Measurements from ENCODE around the gene RNF169.
"Not testable (repeated sequence)": the region's sequence is repeated elsewhere in the genome, so short reads cannot be mapped to it uniquely, and the experiment has no call there.

Gene RNF169

GRCh38 chr11:74824285-74824982, 75.8 kb downstream of the RNF169 start:
- no peak for TF ChIP-seq CTCF (IDR thresholded peaks at IDR 0.05)
- Mint-ChIP-seq H3K4me3 (no peak overlapping the region), H3K36me3 (ENCODE audit: low read depth) (peaks cover 98% of the 10 kb centered on the region), H3K9me3 (peaks cover 72% of the 10 kb centered on the region), H3K27ac (no peak overlapping the region), H3K27me3 (ENCODE audit: low read depth, poor library complexity) (peaks cover 4% of the 10 kb centered on the region), H3K4me1 (peaks cover 22% of the 10 kb centered on the region)
- no peak for DNase-seq

GRCh38 chr11:74825596-74825995, 76.9 kb downstream of the RNF169 start:
- peaks cover 98% of the 10 kb centered on the region for H3K36me3 Mint-ChIP-seq (ENCODE audit: low read depth)
- H3K27ac Mint-ChIP-seq; H3K4me3 Mint-ChIP-seq; DNase-seq; H3K27me3 Mint-ChIP-seq (ENCODE audit: low read depth, poor library complexity): not testable (repeated sequence)
- peaks cover 84% of the 10 kb centered on the region for H3K9me3 Mint-ChIP-seq
- peaks cover 13% of the 10 kb centered on the region for H3K4me1 Mint-ChIP-seq

- peaks cover 83% of the 10 kb centered on the region for H3K9me3 Mint-ChIP-seq
- no peak overlapping the region for H3K4me3 Mint-ChIP-seq
- peaks cover 97% of the 10 kb centered on the region for H3K36me3 Mint-ChIP-seq (ENCODE audit: low read depth)
Observed at GRCh38 chr11:74826901-74827300, 78.3 kb downstream of the RNF169 start.

GRCh38 chr11:74837191-74837590, 88.5 kb downstream of the RNF169 start:
- Mint-ChIP-seq H3K4me3 (no peak overlapping the region), H3K27me3 (ENCODE audit: low read depth, poor library complexity) (no peaks in the 10 kb centered on the region), H3K4me1 (no peaks in the 10 kb centered on the region), H3K27ac (no peak overlapping the region), H3K9me3 (no peaks in the 10 kb centered on the region), H3K36me3 (ENCODE audit: low read depth) (peaks cover 74% of the 10 kb centered on the region)
- TF ChIP-seq CTCF (IDR thresholded peaks at IDR 0.05): no peak
- DNase-seq: no peak

More at GRCh38 chr11:74826901-74827300, 78.3 kb downstream of the RNF169 start:
- Mint-ChIP-seq H3K27ac (no peak overlapping the region), H3K4me1 (peaks cover 7% of the 10 kb centered on the region), H3K27me3 (ENCODE audit: low read depth, poor library complexity) (peaks cover 4% of the 10 kb centered on the region)
- no peak for DNase-seq
- no peak for TF ChIP-seq CTCF (IDR thresholded peaks at IDR 0.05)

- Mint-ChIP-seq H3K4me1 (no peaks in the 10 kb centered on the region), H3K27ac (no peak overlapping the region), H3K4me3 (no peak overlapping the region), H3K36me3 (ENCODE audit: low read depth) (peaks cover 71% of the 10 kb centered on the region), H3K9me3 (no peaks in the 10 kb centered on the region), H3K27me3 (ENCODE audit: low read depth, poor library complexity) (no peaks in the 10 kb centered on the region)
- no peak for TF ChIP-seq CTCF (IDR thresholded peaks at IDR 0.05)
- DNase-seq: no peak
Observed at GRCh38 chr11:74838188-74838587, 89.5 kb downstream of the RNF169 start.

- Mint-ChIP-seq H3K4me3 (no peak overlapping the region), H3K27ac (no peak overlapping the region), H3K36me3 (ENCODE audit: low read depth) (peaks cover 69% of the 10 kb centered on the region), H3K4me1 (no peaks in the 10 kb centered on the region), H3K9me3 (no peaks in the 10 kb centered on the region), H3K27me3 (ENCODE audit: low read depth, poor library complexity) (no peaks in the 10 kb centered on the region)
- no peak for TF ChIP-seq CTCF (IDR thresholded peaks at IDR 0.05)
- no peak for DNase-seq
Observed at GRCh38 chr11:74839446-74839845, 90.8 kb downstream of the RNF169 start.

Measured in nephron progenitor cell (in vitro differentiated cells).